Panc1 (cell line): ENCODE data around the gene SPEG. TPM values are rescaled to one million over a fixed set of nuclear protein-coding genes. Genes with fewer than 3 reads are reported as not detected.
A peak's percentile ranks its signal among the peaks of the same experiment; 100 is the strongest.

ENCODE experiments used
- ATAC-seq: fragments of 200-7000 bp; cut with Tn5 transposase; 2 replicates; pipeline ENCODE4 v1.9.1; 2020; ENCODE audit warnings: mild to moderate bottlenecking, moderate library complexity
- BruUV-seq: library from RNA; stranded (reverse); fragments of 400-500 nt; replicated peaks from 2 replicates; lab custom pipeline; 2021; lab: Mats Ljungman, UMichigan
- CTCF ChIA-PET: fragments of 300-600 bp; sonication (Branson Sonifier 250); formaldehyde crosslinking; loops from one replicate; lab custom pipeline; 2022; ENCODE audit warnings: antibody characterized with exemption; lab: Charles Lee
- POLR2A ChIA-PET: fragments of 300-600 bp; sonication (Branson Sonifier 250); formaldehyde crosslinking; loops from one replicate; lab custom pipeline; 2022; ENCODE audit warnings: antibody characterized with exemption; lab: Charles Lee
- DNase-seq: peaks from one replicate; pipeline ENCODE4 v3.0.0-alpha.2; 2010; ENCODE audit warnings: low read depth, low spot score
- H3K27ac ChIP-seq: 2 replicates; pipeline ENCODE4 v1.5.1; 2011; ENCODE audit warnings: mild to moderate bottlenecking, low read length, inconsistent platforms
- H3K27me3 ChIP-seq: fragments of 200-500 bp; sonication (Bioruptor generic); 2 replicates; pipeline ENCODE4 v1.6.0; 2014; ENCODE audit warnings: low read length, inconsistent platforms; ENCODE audit not compliant: control insufficient read depth, insufficient read depth
- H3K36me3 ChIP-seq: fragments of 200-500 bp; sonication (Bioruptor generic); 2 replicates; pipeline ENCODE4 v1.5.1; 2014; ENCODE audit warnings: inconsistent platforms, mild to moderate bottlenecking, low read length, moderate library complexity; ENCODE audit not compliant: control insufficient read depth, insufficient read depth
- H3K4me1 ChIP-seq: 2 replicates; pipeline ENCODE4 v1.5.1; 2011; ENCODE audit warnings: inconsistent platforms, mild to moderate bottlenecking, low read length, moderate library complexity; ENCODE audit not compliant: control insufficient read depth, insufficient read depth
- H3K4me3 ChIP-seq, 2 experiments: 2 replicates each; pipeline ENCODE4 v1.5.1; 2011 to 2012; ENCODE audit warnings: low read depth in 2 of 2, low read length in 2 of 2, mild to moderate bottlenecking in 2 of 2, inconsistent platforms in 1 of 2, moderate library complexity in 1 of 2
- H3K9me3 ChIP-seq: fragments of 200-500 bp; sonication (Bioruptor generic); 2 replicates; pipeline ENCODE4 v1.5.1; 2014; ENCODE audit warnings: low read depth, mild to moderate bottlenecking, inconsistent platforms, low read length, moderate library complexity; ENCODE audit not compliant: control insufficient read depth, insufficient read depth
- CTCF ChIP-seq: fragments of 450-650 bp; IDR thresholded peaks from 2 replicates; pipeline ENCODE4 v1.5.1; 2017; ENCODE audit warnings: mild to moderate bottlenecking
- POLR2AphosphoS5 ChIP-seq: IDR thresholded peaks from 2 replicates; pipeline ENCODE4 v1.6.1; 2012; ENCODE audit warnings: mild to moderate bottlenecking, low read depth, low read length, moderate library complexity
- SIN3A ChIP-seq: IDR thresholded peaks from 2 replicates; pipeline ENCODE4 v1.6.1; 2012; ENCODE audit warnings: low read depth, mild to moderate bottlenecking, low read length, moderate library complexity, borderline replicate concordance; ENCODE audit not compliant: insufficient read depth
- TCF7L2 ChIP-seq: IDR thresholded peaks from 2 replicates; pipeline ENCODE4 v1.6.1; 2011; ENCODE audit warnings: mild to moderate bottlenecking, low read depth, low read length, inconsistent platforms
- in situ Hi-C: cut with HindIII; loops from 2 replicates; pipeline ENCODE4 v1.10.0; 2016; ENCODE audit warnings: low sequenced_read_pairs, low pct_unique_long_range_greater_than_20kb
- intact Hi-C: fragments of 100-400 bp; cut with micrococcal nuclease; formaldehyde crosslinking; loops from one replicate; pipeline ENCODE4 v1.10.0; 2022; ENCODE audit not compliant: unreplicated experiment
- total RNA-seq: library from RNA; stranded (reverse); gene quantifications from one replicate; pipeline ENCODE4 v1.2.1, GENCODE V29; 2021; ENCODE audit not compliant: unreplicated experiment
- TF ChIP-seq, protein P1 (sequence below), 2 experiments: IDR thresholded peaks; 2 replicates each; pipeline ENCODE4 v1.6.1; 2011 to 2012; ENCODE audit warnings: low read depth in 2 of 2, control low read depth in 1 of 2, low read length in 1 of 2, mild to moderate bottlenecking in 1 of 2, moderate library complexity in 1 of 2; ENCODE audit not compliant: insufficient read depth in 1 of 2

SPEG gene
- total RNA-seq, 1 experiment from 2014 or later: 3.4 TPM

DNA sequence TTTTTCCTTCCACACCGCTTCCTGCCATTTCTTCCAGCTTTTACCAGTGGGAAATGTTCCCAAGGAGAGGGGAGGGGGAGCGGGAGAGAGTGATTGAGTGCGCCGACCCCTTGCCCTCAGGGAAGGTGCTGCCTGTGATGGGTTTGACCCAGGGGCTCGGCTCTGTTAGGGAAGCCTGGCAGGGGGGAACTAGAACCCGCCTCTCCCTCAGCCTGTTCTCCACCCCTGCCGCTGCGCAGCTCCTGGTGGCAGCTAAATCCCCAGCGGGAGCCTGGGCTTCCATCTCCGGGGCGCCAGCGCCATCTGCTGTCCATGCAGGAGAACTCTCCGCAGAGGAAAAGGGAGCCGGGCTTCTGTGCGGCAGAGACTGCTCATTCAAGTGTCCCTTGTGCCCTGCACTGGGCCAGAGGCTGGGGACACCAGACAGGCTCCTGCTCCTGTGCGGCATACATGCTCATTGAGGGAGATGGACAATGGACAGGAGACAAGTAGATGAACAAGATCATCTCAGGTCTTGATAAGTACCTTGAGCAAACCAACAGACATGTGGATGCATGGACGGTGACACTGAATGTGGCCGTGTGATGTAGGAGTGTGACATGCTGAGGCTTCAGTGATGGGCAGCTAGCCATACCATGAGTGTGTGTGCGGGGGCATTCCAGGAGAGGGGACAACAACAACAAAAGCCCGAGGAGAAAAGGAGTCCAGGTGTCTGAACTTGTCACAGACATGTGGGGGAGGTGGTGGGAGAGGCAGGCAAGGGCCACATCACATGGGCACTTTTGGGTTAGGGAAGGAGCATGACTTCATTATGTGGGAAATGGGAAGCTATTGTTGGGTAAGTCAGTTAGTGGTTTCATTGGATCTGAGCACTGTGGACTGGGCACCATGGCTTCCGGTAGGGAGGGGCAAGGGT lies 95.7 kb downstream of the SPEG start:
- peaks cover 5% of the 10 kb centered on the region; the same call in 1 of the 2 replicates for H3K27me3 ChIP-seq
- CTCF ChIA-PET: interaction anchor here (0.5 to 2.9 kb wide), 23 partner anchors 8 to 374 kb away, joined by 3 to 36 read pairs (median 4); partner anchors contain the start of gene GMPPA

DNA sequence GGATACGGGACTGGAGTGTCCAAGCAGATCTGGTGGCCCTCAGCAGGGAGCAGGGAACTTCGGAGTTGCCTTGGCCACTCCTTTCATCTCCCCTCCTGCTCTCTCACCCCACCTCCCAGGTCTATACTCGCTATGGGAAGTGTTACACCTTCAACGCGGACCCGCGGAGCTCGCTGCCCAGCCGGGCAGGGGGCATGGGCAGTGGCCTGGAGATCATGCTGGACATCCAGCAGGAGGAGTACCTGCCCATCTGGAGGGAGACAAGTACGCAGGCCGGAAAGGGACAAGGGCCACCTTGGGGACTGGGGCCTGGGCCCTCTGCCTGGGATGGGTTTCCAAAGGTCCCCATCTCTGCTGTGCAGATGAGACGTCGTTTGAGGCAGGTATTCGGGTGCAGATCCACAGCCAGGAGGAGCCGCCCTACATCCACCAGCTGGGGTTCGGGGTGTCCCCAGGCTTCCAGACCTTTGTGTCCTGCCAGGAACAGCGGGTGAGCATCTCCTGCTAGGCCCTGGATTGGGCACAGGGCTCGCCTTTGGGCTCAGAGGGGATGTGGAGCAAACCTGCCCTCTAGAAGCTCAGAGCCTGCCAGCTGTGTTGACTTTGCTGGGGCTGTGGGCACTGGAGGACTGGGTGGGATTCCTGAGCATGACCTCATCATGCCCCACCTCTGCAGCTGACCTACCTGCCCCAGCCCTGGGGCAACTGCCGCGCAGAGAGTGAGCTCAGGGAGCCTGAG lies 97.2 kb downstream of the SPEG start:
- H3K4me1 ChIP-seq: no peaks in the 10 kb centered on the region
- in situ Hi-C loops: no loop called here
- no peak for DNase-seq
- ChIA-PET CTCF (no interaction called here), POLR2A (no interaction called here)
- no peak overlapping the region for H3K4me3 ChIP-seq
- no TSS peak for BruUV-seq
- intact Hi-C loops: no loop called here
- no peaks in the 10 kb centered on the region for H3K9me3 ChIP-seq
- H3K27me3 ChIP-seq: peaks cover 5% of the 10 kb centered on the region; the same call in 1 of the 2 replicates
- no peak for ATAC-seq
- H3K27ac ChIP-seq: no peak overlapping the region
- no peaks in the 10 kb centered on the region for H3K36me3 ChIP-seq
- TF ChIP-seq, protein P1, sequence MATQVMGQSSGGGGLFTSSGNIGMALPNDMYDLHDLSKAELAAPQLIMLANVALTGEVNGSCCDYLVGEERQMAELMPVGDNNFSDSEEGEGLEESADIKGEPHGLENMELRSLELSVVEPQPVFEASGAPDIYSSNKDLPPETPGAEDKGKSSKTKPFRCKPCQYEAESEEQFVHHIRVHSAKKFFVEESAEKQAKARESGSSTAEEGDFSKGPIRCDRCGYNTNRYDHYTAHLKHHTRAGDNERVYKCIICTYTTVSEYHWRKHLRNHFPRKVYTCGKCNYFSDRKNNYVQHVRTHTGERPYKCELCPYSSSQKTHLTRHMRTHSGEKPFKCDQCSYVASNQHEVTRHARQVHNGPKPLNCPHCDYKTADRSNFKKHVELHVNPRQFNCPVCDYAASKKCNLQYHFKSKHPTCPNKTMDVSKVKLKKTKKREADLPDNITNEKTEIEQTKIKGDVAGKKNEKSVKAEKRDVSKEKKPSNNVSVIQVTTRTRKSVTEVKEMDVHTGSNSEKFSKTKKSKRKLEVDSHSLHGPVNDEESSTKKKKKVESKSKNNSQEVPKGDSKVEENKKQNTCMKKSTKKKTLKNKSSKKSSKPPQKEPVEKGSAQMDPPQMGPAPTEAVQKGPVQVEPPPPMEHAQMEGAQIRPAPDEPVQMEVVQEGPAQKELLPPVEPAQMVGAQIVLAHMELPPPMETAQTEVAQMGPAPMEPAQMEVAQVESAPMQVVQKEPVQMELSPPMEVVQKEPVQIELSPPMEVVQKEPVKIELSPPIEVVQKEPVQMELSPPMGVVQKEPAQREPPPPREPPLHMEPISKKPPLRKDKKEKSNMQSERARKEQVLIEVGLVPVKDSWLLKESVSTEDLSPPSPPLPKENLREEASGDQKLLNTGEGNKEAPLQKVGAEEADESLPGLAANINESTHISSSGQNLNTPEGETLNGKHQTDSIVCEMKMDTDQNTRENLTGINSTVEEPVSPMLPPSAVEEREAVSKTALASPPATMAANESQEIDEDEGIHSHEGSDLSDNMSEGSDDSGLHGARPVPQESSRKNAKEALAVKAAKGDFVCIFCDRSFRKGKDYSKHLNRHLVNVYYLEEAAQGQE (IDR thresholded peaks at IDR 0.05; ENCODE audit: insufficient read depth in 1 of 2, low read depth in 2 of 2, low read length in 1 of 2): no peak
- TF ChIP-seq SIN3A: no peak
- TF ChIP-seq CTCF: no peak
- no peak for TF ChIP-seq TCF7L2

More for the DNA sequence above, 95.7 kb downstream of the SPEG start:
- ATAC-seq (peak; percentile 94), DNase-seq (peak; percentile 62)
- BruUV-seq: no TSS peak
- no peaks in the 10 kb centered on the region for H3K4me1 ChIP-seq
- peak overlapping the region; percentile 7 to 36; a peak in 3 of 4 replicates for H3K4me3 ChIP-seq
- POLR2A ChIA-PET: interaction anchor here (0.6 kb wide), 1 partner anchor 142 kb away, joined by 5 read pairs; no protein-coding TSS in a partner anchor
- H3K9me3 ChIP-seq: no peaks in the 10 kb centered on the region
- in situ Hi-C loops (no loop called here), intact Hi-C loops (loop anchor here (1.0 kb wide), 1 partner anchor 127 kb away; no protein-coding TSS in a partner anchor)
- TF ChIP-seq, protein P1 (IDR thresholded peaks at IDR 0.05; ENCODE audit: insufficient read depth in 1 of 2, low read depth in 2 of 2, low read length in 1 of 2): 0 out of 4 replicates have a peak, but pooled peaks of 1 of the 2 experiments have one; percentile 46
- TF ChIP-seq TCF7L2: no peak
- no peak for TF ChIP-seq SIN3A
- TF ChIP-seq CTCF: peak; percentile 95
- no peak for TF ChIP-seq POLR2AphosphoS5
- no peak overlapping the region for H3K27ac ChIP-seq
- H3K36me3 ChIP-seq: no peaks in the 10 kb centered on the region
